ENCODE results near the gene CHRNA4. TPM values are rescaled to one million over a fixed set of nuclear protein-coding genes. Genes with fewer than 3 reads are reported as not detected.

CHRNA4 gene
- total and polyA plus RNA-seq, 2 of the 13 experiments (the other 11 are each of a cell fraction or from before 2014, with no cell fraction given): not detected

DNA sequence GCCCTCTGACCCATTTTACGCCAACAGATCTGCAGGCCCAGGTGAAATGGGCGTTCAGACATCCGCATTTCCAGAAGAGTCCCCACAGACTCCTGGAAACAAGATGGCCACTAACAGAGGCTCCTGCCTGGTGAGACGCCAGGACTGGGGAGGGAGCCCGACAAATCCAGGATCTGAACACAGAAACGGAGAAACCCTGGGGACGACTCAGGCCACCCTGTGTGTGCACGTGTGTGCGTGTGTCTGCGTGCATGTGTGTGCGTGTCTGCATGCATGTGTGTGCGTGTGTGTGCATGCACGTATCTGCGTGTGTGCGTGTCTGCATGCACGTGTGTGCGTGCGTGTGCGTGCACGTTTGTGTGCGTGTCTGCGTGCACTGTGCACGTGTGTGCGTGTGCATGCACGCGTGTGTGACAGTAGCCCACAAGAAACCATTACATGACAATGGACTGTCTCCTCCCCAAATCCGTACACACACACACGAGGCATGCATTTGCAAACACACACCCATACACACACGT, 24.9 kb downstream of the CHRNA4 start (continued):
- TF ChIP-seq, protein P1, sequence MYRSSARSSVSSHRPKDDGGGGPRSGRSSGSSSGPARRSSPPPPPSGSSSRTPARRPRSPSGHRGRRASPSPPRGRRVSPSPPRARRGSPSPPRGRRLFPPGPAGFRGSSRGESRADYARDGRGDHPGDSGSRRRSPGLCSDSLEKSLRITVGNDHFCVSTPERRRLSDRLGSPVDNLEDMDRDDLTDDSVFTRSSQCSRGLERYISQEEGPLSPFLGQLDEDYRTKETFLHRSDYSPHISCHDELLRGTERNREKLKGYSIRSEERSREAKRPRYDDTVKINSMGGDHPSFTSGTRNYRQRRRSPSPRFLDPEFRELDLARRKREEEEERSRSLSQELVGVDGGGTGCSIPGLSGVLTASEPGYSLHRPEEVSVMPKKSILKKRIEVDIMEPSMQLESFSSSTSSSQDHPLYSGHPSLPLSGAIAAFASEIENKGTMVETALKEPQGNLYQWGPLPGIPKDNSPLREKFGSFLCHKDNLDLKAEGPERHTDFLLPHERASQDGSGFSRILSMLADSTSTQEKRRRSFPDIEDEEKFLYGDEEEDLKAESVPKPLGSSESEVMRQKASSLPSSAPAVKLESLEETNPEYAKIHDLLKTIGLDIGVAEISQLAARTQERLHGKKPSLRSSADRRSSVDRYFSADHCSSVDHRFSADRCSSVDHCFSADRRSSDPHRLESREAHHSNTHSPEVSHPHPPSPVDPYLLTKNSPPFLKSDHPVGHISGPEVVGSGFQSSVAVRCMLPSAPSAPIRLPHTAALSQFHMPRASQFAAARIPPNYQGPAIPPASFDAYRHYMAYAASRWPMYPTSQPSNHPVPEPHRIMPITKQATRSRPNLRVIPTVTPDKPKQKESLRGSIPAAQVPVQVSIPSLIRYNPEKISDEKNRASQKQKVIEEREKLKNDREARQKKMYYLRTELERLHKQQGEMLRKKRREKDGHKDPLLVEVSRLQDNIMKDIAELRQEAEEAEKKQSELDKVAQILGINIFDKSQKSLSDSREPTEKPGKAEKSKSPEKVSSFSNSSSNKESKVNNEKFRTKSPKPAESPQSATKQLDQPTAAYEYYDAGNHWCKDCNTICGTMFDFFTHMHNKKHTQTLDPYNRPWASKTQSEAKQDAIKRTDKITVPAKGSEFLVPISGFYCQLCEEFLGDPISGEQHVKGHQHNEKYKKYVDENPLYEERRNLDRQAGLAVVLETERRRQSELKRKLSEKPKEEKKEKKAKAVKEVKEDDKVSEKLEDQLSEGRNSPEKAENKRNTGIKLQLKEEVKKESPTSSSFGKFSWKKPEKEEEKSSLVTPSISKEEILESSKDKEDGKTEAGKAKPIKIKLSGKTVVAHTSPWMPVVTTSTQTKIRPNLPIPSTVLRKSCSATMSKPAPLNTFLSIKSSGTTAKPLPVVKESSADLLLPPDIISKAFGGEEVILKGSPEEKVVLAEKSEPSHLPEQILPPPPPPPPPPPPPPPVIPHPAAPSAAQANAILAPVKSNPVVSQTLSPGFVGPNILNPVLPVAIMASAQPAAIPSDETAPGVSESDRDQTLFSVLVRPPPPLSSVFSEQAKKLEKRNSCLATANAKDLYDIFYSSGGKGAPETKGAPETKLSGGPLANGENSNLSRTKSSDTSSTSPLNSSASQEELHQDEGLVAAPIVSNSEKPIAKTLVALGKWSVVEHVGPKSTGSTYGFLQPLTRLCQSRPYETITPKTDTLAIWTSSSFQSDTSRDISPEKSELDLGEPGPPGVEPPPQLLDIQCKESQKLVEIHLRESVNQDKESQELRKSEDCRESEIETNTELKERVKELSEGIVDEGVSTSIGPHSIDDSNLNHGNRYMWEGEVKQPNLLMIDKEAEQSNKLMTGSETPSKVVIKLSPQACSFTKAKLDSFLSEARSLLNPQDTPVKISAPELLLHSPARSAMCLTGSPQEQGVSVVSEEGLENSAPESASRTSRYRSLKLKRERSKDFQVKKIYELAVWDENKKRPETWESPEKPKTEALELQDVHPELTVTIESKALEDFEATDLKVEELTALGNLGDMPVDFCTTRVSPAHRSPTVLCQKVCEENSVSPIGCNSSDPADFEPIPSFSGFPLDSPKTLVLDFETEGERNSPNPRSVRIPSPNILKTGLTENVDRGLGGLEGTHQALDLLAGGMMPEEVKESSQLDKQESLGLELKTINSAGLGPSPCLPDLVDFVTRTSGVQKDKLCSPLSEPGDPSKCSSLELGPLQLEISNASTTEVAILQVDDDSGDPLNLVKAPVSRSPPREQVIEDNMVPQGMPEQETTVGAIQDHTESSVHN (CRISPR knock-in tag; IDR thresholded peaks at IDR 0.05): 0 out of 2 replicates have a peak, but pooled peaks have one; percentile 76
- TF ChIP-seq, protein P2, sequence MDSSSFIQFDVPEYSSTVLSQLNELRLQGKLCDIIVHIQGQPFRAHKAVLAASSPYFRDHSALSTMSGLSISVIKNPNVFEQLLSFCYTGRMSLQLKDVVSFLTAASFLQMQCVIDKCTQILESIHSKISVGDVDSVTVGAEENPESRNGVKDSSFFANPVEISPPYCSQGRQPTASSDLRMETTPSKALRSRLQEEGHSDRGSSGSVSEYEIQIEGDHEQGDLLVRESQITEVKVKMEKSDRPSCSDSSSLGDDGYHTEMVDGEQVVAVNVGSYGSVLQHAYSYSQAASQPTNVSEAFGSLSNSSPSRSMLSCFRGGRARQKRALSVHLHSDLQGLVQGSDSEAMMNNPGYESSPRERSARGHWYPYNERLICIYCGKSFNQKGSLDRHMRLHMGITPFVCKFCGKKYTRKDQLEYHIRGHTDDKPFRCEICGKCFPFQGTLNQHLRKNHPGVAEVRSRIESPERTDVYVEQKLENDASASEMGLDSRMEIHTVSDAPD (CRISPR knock-in tag; IDR thresholded peaks at IDR 0.05): no peak
- TF ChIP-seq, protein P3, sequence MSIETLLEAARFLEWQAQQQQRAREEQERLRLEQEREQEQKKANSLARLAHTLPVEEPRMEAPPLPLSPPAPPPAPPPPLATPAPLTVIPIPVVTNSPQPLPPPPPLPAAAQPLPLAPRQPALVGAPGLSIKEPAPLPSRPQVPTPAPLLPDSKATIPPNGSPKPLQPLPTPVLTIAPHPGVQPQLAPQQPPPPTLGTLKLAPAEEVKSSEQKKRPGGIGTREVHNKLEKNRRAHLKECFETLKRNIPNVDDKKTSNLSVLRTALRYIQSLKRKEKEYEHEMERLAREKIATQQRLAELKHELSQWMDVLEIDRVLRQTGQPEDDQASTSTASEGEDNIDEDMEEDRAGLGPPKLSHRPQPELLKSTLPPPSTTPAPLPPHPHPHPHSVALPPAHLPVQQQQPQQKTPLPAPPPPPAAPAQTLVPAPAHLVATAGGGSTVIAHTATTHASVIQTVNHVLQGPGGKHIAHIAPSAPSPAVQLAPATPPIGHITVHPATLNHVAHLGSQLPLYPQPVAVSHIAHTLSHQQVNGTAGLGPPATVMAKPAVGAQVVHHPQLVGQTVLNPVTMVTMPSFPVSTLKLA (IDR thresholded peaks at IDR 0.05): peak; percentile 52; the same call in 1 of the 2 replicates
- TF ChIP-seq ZNF556 (CRISPR knock-in tag; IDR thresholded peaks at IDR 0.05; ENCODE audit: borderline replicate concordance): no peak
- TF ChIP-seq, protein P4, sequence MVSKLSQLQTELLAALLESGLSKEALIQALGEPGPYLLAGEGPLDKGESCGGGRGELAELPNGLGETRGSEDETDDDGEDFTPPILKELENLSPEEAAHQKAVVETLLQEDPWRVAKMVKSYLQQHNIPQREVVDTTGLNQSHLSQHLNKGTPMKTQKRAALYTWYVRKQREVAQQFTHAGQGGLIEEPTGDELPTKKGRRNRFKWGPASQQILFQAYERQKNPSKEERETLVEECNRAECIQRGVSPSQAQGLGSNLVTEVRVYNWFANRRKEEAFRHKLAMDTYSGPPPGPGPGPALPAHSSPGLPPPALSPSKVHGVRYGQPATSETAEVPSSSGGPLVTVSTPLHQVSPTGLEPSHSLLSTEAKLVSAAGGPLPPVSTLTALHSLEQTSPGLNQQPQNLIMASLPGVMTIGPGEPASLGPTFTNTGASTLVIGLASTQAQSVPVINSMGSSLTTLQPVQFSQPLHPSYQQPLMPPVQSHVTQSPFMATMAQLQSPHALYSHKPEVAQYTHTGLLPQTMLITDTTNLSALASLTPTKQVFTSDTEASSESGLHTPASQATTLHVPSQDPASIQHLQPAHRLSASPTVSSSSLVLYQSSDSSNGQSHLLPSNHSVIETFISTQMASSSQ (IDR thresholded peaks at IDR 0.05; ENCODE audit: low read depth): no peak
- TF ChIP-seq, protein P4 (CRISPR knock-in tag; IDR thresholded peaks at IDR 0.05; ENCODE audit: borderline replicate concordance): 0 out of 2 replicates have a peak, but pooled peaks have one; percentile 18
- TF ChIP-seq, protein P5, sequence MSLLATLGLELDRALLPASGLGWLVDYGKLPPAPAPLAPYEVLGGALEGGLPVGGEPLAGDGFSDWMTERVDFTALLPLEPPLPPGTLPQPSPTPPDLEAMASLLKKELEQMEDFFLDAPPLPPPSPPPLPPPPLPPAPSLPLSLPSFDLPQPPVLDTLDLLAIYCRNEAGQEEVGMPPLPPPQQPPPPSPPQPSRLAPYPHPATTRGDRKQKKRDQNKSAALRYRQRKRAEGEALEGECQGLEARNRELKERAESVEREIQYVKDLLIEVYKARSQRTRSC (CRISPR knock-in tag; IDR thresholded peaks at IDR 0.05; ENCODE audit: low read depth): 0 out of 2 replicates have a peak, but pooled peaks have one; percentile 43
- no peak for TF ChIP-seq KDM4B (CRISPR knock-in tag; IDR thresholded peaks at IDR 0.05)
- TF ChIP-seq, protein P6, sequence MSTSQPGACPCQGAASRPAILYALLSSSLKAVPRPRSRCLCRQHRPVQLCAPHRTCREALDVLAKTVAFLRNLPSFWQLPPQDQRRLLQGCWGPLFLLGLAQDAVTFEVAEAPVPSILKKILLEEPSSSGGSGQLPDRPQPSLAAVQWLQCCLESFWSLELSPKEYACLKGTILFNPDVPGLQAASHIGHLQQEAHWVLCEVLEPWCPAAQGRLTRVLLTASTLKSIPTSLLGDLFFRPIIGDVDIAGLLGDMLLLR (CRISPR knock-in tag; IDR thresholded peaks at IDR 0.05): no peak
